GM13976 (cell line): Measurements from ENCODE around the gene IGIP.

Experiments used
- DNase-seq: peaks from one replicate; pipeline ENCODE4 v3.0.0; 2012; ENCODE audit warnings: low spot score
- in situ Hi-C: fragments of 300-500 bp; cut with MboI; formaldehyde crosslinking; loops from one replicate; pipeline ENCODE4 v1.12.0; 2022; ENCODE audit warnings: low sequenced_read_pairs, mixed read lengths, inconsistent platforms; ENCODE audit not compliant: unreplicated experiment
- TF ChIP-seq, protein P1 (sequence below): IDR thresholded peaks from 2 replicates; pipeline ENCODE4 v1.5.1; 2012; ENCODE audit warnings: borderline replicate concordance, mild to moderate bottlenecking; ENCODE audit not compliant: insufficient read depth; ENCODE audit errors: extremely low read depth, missing control alignments, control extremely low read depth

The IGIP gene

DNA sequence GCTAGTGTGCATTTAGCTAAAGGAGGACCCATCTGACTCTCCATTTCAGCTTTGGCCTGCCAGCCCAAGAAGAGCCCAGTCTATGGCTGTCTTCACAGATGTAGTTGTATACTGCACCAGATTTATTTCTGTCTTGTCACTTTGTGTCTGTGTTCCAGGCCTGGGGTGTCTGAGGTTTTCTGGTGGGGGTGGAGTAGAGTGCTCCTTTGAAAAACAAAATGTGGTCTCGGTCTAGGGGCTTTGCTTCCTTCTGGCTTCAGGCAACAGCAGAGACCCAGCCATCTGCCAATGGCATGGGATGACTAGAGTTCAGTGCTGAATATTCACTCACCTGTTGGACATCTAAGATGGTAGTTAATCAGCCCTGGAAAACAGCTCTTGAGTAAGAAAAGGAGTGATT lies 10.9 kb downstream of the IGIP start:
- no peak for DNase-seq
- in situ Hi-C loops, result no loop called here
- TF ChIP-seq, protein P1, sequence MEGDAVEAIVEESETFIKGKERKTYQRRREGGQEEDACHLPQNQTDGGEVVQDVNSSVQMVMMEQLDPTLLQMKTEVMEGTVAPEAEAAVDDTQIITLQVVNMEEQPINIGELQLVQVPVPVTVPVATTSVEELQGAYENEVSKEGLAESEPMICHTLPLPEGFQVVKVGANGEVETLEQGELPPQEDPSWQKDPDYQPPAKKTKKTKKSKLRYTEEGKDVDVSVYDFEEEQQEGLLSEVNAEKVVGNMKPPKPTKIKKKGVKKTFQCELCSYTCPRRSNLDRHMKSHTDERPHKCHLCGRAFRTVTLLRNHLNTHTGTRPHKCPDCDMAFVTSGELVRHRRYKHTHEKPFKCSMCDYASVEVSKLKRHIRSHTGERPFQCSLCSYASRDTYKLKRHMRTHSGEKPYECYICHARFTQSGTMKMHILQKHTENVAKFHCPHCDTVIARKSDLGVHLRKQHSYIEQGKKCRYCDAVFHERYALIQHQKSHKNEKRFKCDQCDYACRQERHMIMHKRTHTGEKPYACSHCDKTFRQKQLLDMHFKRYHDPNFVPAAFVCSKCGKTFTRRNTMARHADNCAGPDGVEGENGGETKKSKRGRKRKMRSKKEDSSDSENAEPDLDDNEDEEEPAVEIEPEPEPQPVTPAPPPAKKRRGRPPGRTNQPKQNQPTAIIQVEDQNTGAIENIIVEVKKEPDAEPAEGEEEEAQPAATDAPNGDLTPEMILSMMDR, result no peak

DNA sequence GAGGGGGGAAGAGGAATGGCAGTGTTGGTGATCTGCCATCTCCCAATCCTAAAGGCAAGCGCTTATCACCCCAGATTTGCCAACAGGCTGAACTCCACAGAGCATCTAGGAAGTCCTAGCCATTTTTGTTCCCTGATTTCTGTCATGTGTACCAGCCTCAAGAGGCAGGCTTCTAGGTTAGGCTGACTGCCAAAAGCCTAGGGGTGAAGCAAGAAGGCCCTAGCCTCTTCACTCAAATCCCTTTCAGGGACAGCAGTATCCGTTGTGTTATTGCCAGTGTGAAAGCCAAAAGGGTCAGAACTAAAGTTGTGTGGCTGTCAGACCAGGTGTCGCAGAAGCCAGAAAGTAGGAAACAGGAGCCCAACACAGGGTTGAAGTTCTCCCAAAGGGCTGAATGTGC lies 14.7 kb downstream of the IGIP start:
- DNase-seq, result no peak

DNA sequence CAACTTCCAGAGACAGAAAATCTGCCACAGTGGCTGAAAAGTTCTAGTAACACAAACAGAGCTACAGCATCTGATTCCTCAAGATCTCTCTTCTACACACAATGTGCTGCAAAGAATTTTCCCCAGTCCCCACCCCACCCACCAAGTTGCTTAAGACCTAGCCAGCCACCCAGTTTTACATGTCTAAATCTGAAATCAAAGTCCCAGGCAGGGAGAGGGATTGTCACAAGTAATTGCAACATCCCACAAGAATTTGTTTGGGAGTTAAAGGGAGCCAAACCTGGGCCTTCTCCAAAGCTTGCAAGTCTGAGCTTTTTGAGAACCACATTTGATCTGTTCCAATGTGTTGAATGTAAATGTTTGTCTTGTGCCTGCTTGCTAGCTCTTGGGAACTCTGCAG lies 15.5 kb downstream of the IGIP start:
- no peak for DNase-seq
- TF ChIP-seq, protein P1, result no peak
- in situ Hi-C loops, result no loop called here

More for the DNA sequence above, 14.7 kb downstream of the IGIP start:
- in situ Hi-C loops, result no loop called here
- TF ChIP-seq, protein P1, result no peak

DNA sequence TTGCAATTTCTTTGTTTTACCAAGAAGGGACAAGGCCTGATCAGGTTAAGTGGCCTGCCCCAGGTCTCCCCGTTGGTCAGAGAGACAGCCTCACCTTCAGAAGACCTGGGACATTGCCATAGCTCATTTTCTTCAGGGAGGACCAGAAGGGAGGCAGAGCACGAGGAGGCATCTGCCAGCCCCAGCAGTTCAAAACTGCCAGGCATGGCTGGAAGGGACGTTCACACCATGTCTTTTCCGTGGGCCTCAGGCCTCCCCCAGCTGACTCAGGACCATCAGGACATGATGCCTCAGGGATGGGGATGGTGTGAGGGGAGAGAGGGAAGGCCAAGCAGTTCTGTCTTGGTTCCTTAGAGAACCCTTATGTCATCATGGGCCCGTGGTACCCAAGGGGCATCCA lies 16.5 kb downstream of the IGIP start:
- in situ Hi-C loops, result no loop called here
- TF ChIP-seq, protein P1, result no peak
- no peak for DNase-seq

DNA sequence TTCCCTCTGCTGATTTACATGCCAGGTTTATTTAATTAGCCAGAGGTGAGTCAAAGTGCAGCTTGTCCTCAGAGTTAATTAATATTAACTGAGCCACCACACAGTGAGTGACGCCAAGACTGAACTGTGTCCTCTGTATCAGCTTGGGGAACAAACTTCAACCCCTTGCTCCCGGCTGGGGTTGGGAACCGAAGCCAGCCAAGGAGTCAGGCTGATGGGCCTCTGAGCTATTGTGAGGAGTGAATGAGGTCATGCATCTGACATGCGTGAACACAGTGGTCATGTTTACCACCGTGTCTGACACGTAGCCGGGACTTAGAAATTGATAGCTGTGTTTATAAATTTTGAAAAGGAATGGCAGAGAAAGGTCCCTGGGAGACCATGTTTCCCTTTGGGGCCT lies 17.1 kb downstream of the IGIP start:
- in situ Hi-C loops, result no loop called here
- DNase-seq, result no peak
- TF ChIP-seq, protein P1, result no peak

DNA sequence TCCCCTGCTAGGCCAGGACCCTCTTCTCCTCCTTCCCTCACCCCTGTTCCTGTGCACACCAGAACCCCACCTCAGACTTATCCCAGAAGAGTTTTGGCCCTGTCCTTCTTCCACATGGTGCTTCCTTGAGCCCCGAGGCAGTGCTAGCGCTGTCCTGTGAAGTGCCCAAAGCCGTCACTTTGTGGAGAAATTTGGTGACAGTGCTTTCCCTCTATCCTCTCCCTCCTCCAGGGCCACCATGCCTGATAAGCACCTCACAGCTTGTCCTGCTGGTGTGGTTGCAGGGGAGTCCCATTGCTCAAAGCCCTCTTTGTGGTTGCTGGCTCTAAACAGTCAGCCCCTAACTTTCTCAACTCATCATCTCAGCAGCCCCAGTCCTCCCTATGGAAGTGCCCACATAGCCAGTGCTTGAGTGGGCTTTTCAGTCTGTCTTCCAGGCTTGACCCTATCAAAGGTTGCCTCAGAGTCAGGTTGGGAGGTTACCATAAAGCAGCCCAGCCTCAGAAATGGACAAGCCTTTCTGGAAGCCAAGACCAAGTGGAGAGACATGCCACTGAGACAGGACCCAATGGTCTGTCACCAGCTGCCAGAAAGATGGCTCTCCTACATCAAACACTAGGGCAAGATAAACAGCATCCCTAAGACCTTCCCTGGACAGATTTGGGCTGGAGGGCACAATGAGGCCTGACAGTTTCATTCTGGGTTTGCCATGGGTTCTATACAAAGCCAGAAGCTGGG lies 18.0 kb downstream of the IGIP start:
- TF ChIP-seq, protein P1, result no peak
- in situ Hi-C loops, result no loop called here
- no peak for DNase-seq
